GM15510 (cell line): ENCODE measurements around the gene REN.

Source experiments
- POLR2A ChIP-seq: IDR thresholded peaks from 3 replicates; pipeline ENCODE4 v1.6.1; 2011; ENCODE audit warnings: borderline replicate concordance; ENCODE audit not compliant: insufficient read length; ENCODE audit errors: extremely low read depth

Gene REN

DNA sequence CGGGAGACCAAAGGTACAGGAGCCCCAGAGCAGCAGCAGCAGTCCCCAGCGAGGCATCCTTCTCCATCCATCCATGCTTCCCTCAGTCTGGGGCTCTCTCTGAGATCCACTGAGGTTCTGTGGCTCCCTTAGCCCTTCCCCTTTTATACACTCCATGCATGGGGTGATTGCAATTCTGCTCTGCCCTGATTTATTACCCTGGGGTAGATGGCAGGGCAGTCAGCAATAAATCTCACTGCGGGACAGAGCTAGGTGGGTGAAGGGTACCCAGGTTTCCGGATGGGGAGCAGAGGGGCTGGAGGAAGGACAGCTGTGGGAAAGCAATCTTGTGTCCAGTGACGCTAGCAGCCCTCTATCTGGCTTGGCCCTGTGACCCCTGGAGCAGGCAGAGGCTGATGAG lies at the start of gene REN:
REN (minus strand) TSS at position 119 of the 400 bp plus-strand sequence; CDS start at position 75, 44 bp downstream.
- TF ChIP-seq POLR2A = no peak

DNA sequence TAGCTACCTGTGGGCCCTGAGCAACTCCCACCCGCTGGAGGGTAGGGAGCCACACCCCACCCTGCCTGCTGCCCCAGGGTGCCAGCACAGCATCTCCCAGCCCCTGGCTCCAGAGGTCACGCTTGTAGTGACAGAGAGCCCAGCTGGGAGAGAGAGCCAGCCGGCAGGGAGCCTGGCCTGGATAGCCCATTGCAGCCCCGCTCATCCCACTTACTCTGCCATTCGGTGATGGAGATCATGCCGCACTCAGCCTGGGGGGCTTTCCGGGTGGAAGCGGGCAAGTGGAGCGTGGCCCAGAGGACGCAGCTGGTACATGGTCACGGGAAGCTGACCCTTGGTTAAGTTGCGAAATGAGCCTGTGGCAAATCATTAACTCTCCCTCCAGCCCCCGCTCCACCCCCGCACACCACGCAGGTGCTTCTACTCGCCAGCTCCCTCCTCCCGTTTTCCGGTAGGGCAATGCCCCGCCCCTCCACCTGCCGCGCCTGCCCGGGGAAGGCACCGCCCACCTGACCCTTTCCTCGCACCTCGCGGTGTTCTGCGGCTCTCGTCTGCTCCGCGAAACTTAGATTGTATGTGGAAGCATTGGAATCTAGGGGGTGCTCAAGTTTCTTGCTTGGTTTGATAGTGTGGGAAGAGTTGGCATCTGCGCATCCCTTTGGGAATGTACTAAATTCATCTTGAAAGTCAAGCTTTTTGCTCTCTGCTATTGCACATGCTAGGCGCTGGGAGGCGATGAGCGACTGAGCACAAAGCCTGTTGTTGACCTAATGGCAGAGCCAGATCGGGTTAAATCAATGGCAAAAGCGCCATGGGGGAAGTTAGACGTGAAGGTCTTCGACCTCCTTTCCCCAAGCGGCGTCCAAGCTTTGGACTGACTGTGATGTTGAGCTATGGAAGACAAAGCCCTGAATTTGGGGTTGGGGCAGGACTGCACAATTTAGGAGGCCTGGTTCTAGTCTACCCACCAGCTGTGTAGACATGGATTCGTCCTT lies 47.8 kb upstream of the REN start, which contains the start of gene GOLT1A:
GOLT1A (minus strand) TSS at position 321 of the 995 bp plus-strand sequence; CDS start at position 239, 82 bp downstream.
- no peak for TF ChIP-seq POLR2A

DNA sequence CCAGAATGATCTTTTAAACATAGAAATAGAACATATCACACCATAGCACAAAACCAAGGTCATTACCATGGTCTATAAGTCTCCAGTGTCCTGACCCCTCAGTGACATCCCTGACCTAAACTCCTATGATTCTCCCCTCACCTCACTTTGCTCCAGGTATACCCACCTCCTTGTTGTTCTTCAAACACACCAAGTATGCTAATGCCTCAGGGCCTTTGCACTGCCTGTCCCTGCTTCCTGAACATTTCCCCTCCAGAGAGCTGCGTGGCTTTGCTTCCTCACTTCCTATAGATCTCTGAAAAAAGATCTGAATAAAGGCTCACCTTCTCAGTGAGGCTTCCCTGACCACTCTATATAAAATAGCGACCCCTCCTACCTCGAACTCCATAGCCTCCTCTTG lies 46.6 kb upstream of the REN start:
- no peak for TF ChIP-seq POLR2A

DNA sequence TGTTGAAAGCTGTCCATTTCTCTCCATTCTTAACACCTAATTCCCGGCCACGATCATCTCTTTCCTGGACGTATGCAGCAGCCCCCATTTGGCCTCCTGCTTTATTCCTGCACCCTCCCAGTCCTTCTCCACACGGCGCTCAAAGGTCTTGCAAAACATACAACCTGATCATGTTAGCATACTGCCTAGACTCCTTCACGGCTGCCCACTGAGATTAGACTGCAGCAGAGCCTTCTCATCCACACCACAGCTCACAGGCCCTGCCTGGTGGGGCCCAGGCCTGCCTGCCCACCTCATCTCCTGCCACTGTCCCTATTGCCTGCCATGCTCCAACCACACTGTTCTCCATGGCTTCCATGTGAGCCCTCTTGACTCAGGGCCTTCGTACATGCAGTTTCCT lies 44.9 kb upstream of the REN start:
- no peak for TF ChIP-seq POLR2A

DNA sequence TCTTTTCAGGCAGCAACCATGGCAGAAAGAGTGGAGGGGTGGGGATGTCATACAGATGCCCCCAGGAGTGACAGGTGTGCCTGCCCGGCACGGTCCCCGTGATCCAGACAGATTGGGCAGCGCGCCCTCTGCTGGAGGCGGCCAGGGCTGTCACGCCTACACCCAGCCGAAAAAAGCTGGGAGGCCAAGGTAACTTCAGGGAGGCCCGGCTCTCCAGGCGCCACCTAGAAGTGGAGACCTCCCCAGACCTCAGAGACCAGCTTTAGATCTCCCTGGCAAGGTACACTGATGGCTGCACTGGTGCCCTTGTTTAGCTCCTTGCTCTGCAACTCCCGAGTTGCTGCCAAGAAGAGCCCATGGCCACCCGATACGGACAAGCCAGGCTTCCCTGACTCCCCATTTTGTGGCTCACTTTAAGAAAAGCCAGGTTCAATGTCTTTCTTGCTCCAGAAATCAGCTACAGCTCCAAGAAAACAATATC lies 41.0 kb upstream of the REN start:
- TF ChIP-seq POLR2A = no peak

DNA sequence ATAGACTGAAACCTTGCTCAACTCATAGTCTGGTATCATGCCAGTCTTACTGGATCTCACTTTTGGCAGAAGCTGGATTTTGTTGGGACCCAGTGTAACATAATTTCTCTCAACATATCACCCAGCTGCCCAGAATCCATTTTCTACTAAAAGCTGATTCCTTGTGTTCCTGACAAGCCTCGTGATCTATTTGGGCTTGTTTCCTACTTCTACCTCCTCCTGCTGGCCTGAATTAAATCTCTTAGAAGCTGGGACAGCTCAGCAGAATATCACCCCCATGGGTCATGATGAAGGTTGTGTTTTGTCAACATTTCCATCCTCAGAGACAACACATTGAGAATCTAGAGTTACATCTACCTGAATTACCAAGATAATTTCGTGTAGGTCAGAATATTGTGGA lies 40.0 kb upstream of the REN start:
- no peak for TF ChIP-seq POLR2A

DNA sequence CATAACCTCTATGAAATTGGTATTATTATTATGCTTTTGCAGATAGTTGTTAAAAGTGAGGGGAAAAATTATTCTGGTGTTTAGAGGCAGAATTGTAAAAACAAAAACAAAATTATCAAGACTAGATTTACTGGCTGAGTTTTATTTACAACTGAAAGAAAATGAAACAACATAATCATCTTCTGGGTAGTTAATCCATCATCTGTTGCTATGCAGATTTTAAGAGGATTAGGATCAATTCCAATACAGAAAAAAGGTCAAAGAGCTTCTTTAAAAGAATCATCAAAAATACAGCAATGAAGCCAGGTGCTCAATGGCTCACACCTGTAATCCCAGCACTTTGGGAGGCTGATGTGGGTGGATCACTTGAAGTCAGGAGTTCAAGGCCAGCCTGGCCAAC lies 39.3 kb upstream of the REN start:
- TF ChIP-seq POLR2A = no peak

DNA sequence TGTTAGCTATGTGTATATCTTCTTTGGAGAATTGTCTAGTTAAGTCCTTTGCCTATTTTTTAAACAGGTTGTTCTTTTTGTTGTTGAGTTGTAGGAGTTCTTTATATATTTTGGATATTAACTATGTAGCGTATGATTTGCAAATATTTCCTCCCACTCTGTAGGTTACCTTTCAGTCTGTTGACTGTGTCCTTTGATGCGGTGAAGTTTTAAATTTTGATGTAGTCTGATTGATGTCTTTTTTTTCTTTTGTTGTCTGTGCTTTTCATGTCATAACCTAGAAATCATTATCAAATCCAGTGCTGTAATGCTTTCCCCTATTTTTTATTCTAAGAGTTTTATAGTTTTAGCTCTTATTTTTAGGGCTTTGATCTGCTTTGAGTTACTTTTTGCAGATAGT lies 38.8 kb upstream of the REN start:
- TF ChIP-seq POLR2A = no peak

DNA sequence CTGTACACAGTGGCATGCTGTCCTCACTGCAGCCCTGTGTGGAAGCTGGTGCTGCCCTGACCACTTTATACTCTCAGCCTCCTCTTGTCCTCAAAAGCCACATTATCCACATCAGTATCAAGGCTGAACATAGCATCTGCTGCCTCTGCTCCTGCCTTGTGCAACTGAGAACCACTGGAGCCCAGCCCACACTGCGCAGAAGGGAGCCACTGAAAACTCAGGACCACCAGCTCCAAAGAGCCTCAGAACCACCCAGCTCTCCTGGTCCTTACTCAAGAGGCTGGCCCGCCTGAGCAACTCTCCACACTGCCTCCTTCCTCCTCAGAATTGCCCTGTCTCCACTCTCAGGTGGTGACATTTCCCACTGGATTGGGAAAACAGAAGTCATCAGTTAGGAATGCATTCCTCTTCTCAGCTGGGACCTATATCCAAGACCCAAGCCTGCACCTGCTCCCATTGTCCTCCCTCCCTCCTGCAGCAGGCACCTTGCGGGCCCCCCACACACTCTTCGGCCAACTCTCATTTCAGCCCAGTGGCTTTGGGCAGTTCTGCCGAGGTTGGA lies 37.1 kb upstream of the REN start:
- no peak for TF ChIP-seq POLR2A

DNA sequence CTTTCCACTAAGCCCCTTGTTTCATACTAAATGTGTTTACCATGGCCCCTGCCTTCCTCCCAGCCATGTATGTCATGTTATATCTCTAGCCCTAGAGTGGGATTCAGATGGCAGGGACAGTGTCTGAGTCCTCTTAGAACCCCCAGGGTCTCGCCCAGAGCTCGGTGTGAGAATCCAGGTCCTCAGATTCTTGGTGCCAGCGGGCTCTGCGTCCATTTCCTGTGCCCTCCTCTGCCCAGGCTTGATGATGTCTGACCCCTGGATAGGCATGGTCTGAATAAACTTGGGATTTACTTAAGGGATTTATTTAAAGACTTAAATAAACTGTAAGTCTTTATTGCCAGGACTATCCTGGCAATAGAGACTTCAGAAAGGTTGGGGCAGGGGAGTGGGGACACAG lies 36.3 kb upstream of the REN start:
- TF ChIP-seq POLR2A = no peak

DNA sequence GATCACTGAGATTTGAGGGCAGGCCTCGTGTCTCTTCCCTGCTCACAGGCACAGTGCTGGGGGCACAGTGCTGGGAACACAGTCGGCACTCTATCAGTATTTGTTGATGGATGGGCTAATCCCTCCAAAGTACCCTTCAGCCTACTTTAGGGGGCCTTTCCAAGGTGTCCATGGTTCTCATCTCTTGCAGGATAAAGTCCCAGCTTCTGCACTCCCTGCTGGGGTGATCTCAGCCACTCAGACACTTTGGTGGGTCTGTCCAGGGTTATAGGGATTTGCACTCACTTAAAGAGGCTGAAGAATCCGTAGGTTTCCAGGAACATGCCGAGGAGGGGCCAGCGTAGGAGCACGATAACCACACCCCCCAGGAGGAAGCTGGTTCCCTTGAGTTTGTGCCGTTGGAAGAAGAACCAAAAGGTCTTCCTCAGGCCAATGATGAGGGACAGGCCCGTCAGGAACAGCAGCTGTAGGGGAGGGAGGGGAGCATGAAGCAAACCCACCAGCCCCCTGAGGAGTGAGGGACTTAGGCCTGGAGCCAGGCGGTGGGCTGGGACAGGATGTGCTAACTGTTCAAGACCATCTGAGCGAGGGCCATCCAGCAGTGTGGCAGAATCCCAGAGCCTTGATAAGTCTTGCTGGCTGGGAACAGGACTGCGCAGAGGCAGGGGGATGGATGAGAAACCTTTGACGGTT lies 35.4 kb upstream of the REN start:
- TF ChIP-seq POLR2A = no peak

DNA sequence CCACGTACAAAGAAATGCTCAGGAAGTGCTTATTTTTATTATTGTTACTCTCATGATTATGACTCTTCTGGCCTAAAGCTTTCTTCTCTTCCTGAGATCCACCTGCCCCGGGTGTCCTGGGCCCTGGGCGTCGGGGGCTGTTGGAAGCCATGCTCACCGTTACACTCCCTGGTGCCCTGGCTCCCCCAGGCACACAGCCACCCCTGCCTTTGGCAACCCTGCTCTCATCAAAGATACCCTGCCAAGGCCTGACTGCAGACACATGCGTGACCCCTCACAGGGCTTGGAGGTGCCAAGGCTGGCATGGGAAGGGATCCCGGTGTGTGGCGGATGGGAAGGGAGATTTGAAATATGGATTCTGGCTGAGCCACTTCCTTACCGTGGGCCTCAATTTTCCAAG lies 33.4 kb upstream of the REN start:
- TF ChIP-seq POLR2A = no peak

DNA sequence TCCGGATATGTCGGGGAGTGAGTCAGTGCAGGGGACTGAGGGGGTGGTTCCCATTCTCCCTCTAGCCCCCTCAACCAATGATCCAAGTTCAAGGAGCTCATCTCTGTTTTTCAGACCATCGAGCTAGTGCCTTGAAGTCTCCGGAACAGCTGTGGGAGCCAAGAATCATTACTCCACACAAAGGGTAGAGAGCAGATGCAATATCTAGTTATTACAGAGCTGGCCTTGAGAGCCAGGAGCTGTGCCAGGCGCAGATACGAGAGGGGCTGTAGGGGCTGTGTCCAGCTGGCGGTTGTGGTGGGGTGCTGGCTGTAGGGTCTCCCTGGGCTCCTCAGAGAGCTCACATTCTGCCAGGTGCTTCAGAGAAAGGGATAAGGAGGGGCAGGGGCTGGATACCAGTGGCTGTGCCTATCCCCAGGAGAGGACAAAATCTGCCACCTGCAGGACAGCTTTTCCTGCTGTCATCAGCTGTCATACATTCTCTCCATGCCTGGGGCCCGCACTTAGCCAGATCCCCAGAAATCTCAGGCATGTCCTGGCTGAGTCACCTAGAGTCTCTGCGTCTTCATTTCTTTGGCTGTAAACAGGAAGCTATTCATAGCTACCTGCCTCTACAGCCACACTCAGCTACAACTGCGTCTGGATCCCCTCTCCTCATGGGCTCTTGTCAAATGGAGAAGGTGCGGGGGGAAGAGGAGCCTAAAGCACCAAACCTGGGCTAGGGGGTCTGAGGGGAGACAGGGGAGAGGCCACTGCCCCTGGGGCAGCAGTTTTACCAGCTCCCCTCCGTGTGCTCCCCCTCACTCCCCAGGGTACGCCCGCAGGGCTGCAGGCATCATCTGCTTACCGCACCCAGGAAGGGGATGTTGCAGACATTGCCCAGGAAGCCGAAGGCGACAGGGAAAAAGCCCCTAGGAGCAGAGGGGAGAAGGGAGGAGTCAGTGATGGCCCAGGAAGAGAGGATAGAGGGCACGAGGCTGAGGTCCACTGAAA lies 32.5 kb upstream of the REN start:
- no peak for TF ChIP-seq POLR2A

DNA sequence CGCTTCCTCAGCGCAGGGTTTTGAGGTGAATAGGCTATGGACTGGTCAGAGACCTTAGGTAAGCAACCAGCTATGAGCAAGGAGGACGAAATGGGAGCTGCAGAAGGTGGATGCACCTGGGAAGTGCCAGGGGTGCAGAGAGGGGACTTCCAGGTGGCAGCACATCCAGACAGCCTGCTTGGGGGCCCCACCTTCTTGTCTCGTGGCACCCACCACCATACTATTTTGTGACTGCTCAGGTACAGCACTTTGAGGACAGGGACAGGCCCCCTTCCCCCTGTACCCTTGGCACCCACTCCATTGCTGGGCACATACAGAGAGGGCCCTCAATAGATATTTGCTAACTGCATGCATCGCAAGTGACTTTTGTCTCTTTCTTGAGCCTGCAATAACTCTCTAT lies 30.9 kb upstream of the REN start:
- TF ChIP-seq POLR2A = no peak
